ENCODE data around the gene TREML1.

The TREML1 gene

GRCh38 chr6:41164551-41165120, 10.5 kb upstream of the TREML1 start:
- Mint-ChIP-seq H3K4me1 (peaks cover 5% of the 10 kb centered on the region), H3K27me3 (peaks cover 8% of the 10 kb centered on the region), H3K27ac (no peak overlapping the region), H3K4me3 (no peak overlapping the region), H3K9me3 (no peaks in the 10 kb centered on the region)
- no peak for ATAC-seq
- DNase-seq, result no peak

- H3K4me3 Mint-ChIP-seq, result no peak overlapping the region
- no peak for ATAC-seq
- DNase-seq, result no peak
- no peaks in the 10 kb centered on the region for H3K9me3 Mint-ChIP-seq
- peaks cover 5% of the 10 kb centered on the region for H3K4me1 Mint-ChIP-seq
- H3K27ac Mint-ChIP-seq, result no peak overlapping the region
- H3K27me3 Mint-ChIP-seq, result peaks cover 8% of the 10 kb centered on the region
These were observed 9.2 kb upstream of the TREML1 start for GRCh38 chr6:41163419-41163717.

- Mint-ChIP-seq H3K9me3 (no peaks in the 10 kb centered on the region), H3K4me1 (peaks cover 5% of the 10 kb centered on the region), H3K27me3 (peaks cover 8% of the 10 kb centered on the region), H3K4me3 (no peak within 1 kb of the TSS), H3K27ac (peak within 1 kb of the TSS; percentile 71 to 72)
- ATAC-seq (no peak), DNase-seq (no peak)
These were observed 8.7 kb upstream of the TREML1 start, which contains the start of gene TREM2 for GRCh38 chr6:41162687-41163418. Gene TREM2, minus strand, starts transcription at chr6:41163116. Its CDS starts 34 bp downstream, at chr6:41163082.

GRCh38 chr6:41161851-41162552, 7.9 kb upstream of the TREML1 start:
- ATAC-seq (no peak), DNase-seq (no peak)
- Mint-ChIP-seq H3K4me1 (no peaks in the 10 kb centered on the region), H3K27me3 (peaks cover 8% of the 10 kb centered on the region), H3K4me3 (no peak overlapping the region), H3K9me3 (no peaks in the 10 kb centered on the region), H3K27ac (peak overlapping the region in 1 of 2 donors; percentile 71)

GRCh38 chr6:41161380-41161779, 7.2 kb upstream of the TREML1 start:
- H3K9me3 Mint-ChIP-seq, result no peaks in the 10 kb centered on the region
- peaks cover 8% of the 10 kb centered on the region for H3K27me3 Mint-ChIP-seq
- no peaks in the 10 kb centered on the region for H3K4me1 Mint-ChIP-seq
- no peak overlapping the region for H3K4me3 Mint-ChIP-seq
- no peak for DNase-seq
- H3K27ac Mint-ChIP-seq, result no peak overlapping the region
- no peak for ATAC-seq

GRCh38 chr6:41160933-41161332, 6.8 kb upstream of the TREML1 start:
- Mint-ChIP-seq H3K27me3 (peaks cover 8% of the 10 kb centered on the region), H3K4me1 (no peaks in the 10 kb centered on the region), H3K9me3 (no peaks in the 10 kb centered on the region), H3K27ac (no peak overlapping the region), H3K4me3 (no peak overlapping the region)
- DNase-seq, result no peak
- ATAC-seq, result no peak

- H3K9me3 Mint-ChIP-seq, result no peaks in the 10 kb centered on the region
- H3K4me1 Mint-ChIP-seq, result no peaks in the 10 kb centered on the region
- H3K4me3 Mint-ChIP-seq, result no peak overlapping the region
- H3K27me3 Mint-ChIP-seq, result peaks cover 8% of the 10 kb centered on the region
- DNase-seq (no peak), ATAC-seq (no peak)
- no peak overlapping the region for H3K27ac Mint-ChIP-seq
These were observed 5.4 kb upstream of the TREML1 start for GRCh38 chr6:41159415-41160082.

- DNase-seq, result no peak
- no peak for ATAC-seq
- Mint-ChIP-seq H3K9me3 (no peaks in the 10 kb centered on the region), H3K4me3 (no peak overlapping the region), H3K27me3 (peaks cover 13% of the 10 kb centered on the region), H3K27ac (no peak overlapping the region), H3K4me1 (peaks cover 7% of the 10 kb centered on the region)
These were observed 3.2 kb upstream of the TREML1 start for GRCh38 chr6:41157323-41157722.

- Mint-ChIP-seq H3K4me1 (peaks cover 7% of the 10 kb centered on the region), H3K27ac (no peak overlapping the region), H3K4me3 (no peak overlapping the region), H3K27me3 (peaks cover 8% of the 10 kb centered on the region), H3K9me3 (no peaks in the 10 kb centered on the region)
- DNase-seq (no peak), ATAC-seq (no peak)
These were observed 2.6 kb upstream of the TREML1 start for GRCh38 chr6:41156771-41157170.

GRCh38 chr6:41156001-41156400, 1.9 kb upstream of the TREML1 start:
- H3K9me3 Mint-ChIP-seq, result no peaks in the 10 kb centered on the region
- H3K4me3 Mint-ChIP-seq, result no peak overlapping the region
- DNase-seq (no peak), ATAC-seq (no peak)
- peaks cover 6% of the 10 kb centered on the region for H3K27me3 Mint-ChIP-seq
- no peak overlapping the region for H3K27ac Mint-ChIP-seq
- peaks cover 7% of the 10 kb centered on the region for H3K4me1 Mint-ChIP-seq

- no peak overlapping the region for H3K27ac Mint-ChIP-seq
- ATAC-seq, result no peak
- H3K27me3 Mint-ChIP-seq, result peaks cover 6% of the 10 kb centered on the region
- no peaks in the 10 kb centered on the region for H3K9me3 Mint-ChIP-seq
- no peak overlapping the region for H3K4me3 Mint-ChIP-seq
- DNase-seq, result no peak
- peaks cover 7% of the 10 kb centered on the region for H3K4me1 Mint-ChIP-seq
These were observed 1.1 kb upstream of the TREML1 start for GRCh38 chr6:41155132-41155805.

GRCh38 chr6:41153451-41153850, 696 bp downstream of the TREML1 start:
- H3K4me1 Mint-ChIP-seq, result peaks cover 7% of the 10 kb centered on the region
- no peak overlapping the region for H3K27ac Mint-ChIP-seq
- DNase-seq (no peak), ATAC-seq (no peak)
- no peak overlapping the region for H3K4me3 Mint-ChIP-seq
- peaks cover 6% of the 10 kb centered on the region for H3K27me3 Mint-ChIP-seq
- H3K9me3 Mint-ChIP-seq, result no peaks in the 10 kb centered on the region

- Mint-ChIP-seq H3K9me3 (no peaks in the 10 kb centered on the region), H3K4me1 (peaks cover 15% of the 10 kb centered on the region), H3K4me3 (no peak overlapping the region), H3K27me3 (peaks cover 6% of the 10 kb centered on the region), H3K27ac (no peak overlapping the region)
- ATAC-seq, result no peak
- no peak for DNase-seq
These were observed 3.5 kb downstream of the TREML1 start for GRCh38 chr6:41150671-41151070.

- DNase-seq (no peak), ATAC-seq (no peak)
- Mint-ChIP-seq H3K27me3 (no peaks in the 10 kb centered on the region), H3K9me3 (no peaks in the 10 kb centered on the region), H3K27ac (no peak overlapping the region), H3K4me1 (peaks cover 8% of the 10 kb centered on the region), H3K4me3 (no peak overlapping the region)
These were observed 6.2 kb downstream of the TREML1 start for GRCh38 chr6:41147917-41148316.

- ATAC-seq (no peak), DNase-seq (no peak)
- no peak overlapping the region for H3K4me3 Mint-ChIP-seq
- no peaks in the 10 kb centered on the region for H3K9me3 Mint-ChIP-seq
- no peak overlapping the region for H3K27ac Mint-ChIP-seq
- H3K4me1 Mint-ChIP-seq, result no peaks in the 10 kb centered on the region
- H3K27me3 Mint-ChIP-seq, result no peaks in the 10 kb centered on the region
These were observed 17.2 kb downstream of the TREML1 start for GRCh38 chr6:41136911-41137310.
